ENCODE results near the gene CEP57. TPM values are rescaled to one million over a fixed set of nuclear protein-coding genes. Genes with fewer than 3 reads are reported as not detected.
A peak's percentile ranks its signal among the peaks of the same experiment; 100 is the strongest.

CEP57 gene
- 55.8 and 58.0 TPM in 2 replicates for total RNA-seq (2021)
- long read RNA-seq, transcript CEP57-210 (7 exons, 2,084 nt), result major isoform, 31 of 168 reads
- long read RNA-seq, transcript CEP57-202 (11 exons, 3,178 nt), result minor isoform, 20 of 168 reads
- long read RNA-seq, partial matches to known transcripts, result 44 of 168 reads
- long read RNA-seq, other reads (novel, unspliced or antisense), result 69 of 168 reads

GRCh38 chr11:95790123-95790932 lies at the start of gene CEP57:
Gene CEP57, plus strand, starts transcription at chr11:95790498. Its CDS starts 201 bp downstream, at chr11:95790699.
- peak within 1 kb of the TSS; percentile 95 for H3K27ac ChIP-seq (ENCODE audit: insufficient read length, low read depth, low read length)
- H4K20me1 ChIP-seq (ENCODE audit: control insufficient read depth, insufficient read depth, insufficient read length), result no peaks in the 10 kb centered on the region
- H3K4me2 ChIP-seq (ENCODE audit: insufficient read depth, insufficient read length, low read length), result peak within 1 kb of the TSS; percentile 93
- peak within 1 kb of the TSS; percentile 85 for H2BK5ac ChIP-seq (ENCODE audit: insufficient read length, low read length)
- H3T11ph ChIP-seq (ENCODE audit: low read length), result peak within 1 kb of the TSS; percentile 96
- H4K8ac ChIP-seq (replicated peaks; ENCODE audit: insufficient read length, low read depth, low read length), result peak within 1 kb of the TSS; percentile 62
- DNase-seq, result peak; percentile 97
- peak within 1 kb of the TSS; percentile 98 for H2BK120ac ChIP-seq (ENCODE audit: low read depth, low read length, poor library complexity, severe bottlenecking)
- Mint-ChIP-seq H3K4me1 (peaks cover 36 to 40% of the 10 kb centered on the region in 2 experiments), H3K36me3 (ENCODE audit: insufficient read depth in 1 of 3, low read depth in 3 of 3) (peaks cover 12 to 36% (median 23%) of the 10 kb centered on the region in 3 experiments; a peak in 6 of 7 replicates), H3K27ac (peak within 1 kb of the TSS; percentile 100), H3K27me3 (ENCODE audit: low read depth) (no peaks in the 10 kb centered on the region), H3K4me3 (peak within 1 kb of the TSS; percentile 95 to 98), H3K9me3 (no peaks in the 10 kb centered on the region)
- no peak within 1 kb of the TSS for H2BK15ac ChIP-seq (ENCODE audit: low read depth, low read length)
- no peak within 1 kb of the TSS for H2BK12ac ChIP-seq (ENCODE audit: insufficient read length, low read depth, low read length)
- peak within 1 kb of the TSS; percentile 75; the same call in 1 of the 2 replicates for H3K4ac ChIP-seq (ENCODE audit: low read depth, low read length)
- H3K9me3 ChIP-seq (ENCODE audit: control insufficient read depth, low read depth, low read length), result no peaks in the 10 kb centered on the region
- peaks cover 22% of the 10 kb centered on the region; the same call in 1 of the 2 replicates for H3K79me2 ChIP-seq (ENCODE audit: insufficient read depth, low read length)
- peak within 1 kb of the TSS; percentile 64 for H3K56ac ChIP-seq (ENCODE audit: insufficient read length, low read depth, low read length)
- H4K5ac ChIP-seq (ENCODE audit: insufficient read length, low read depth, low read length), result peak within 1 kb of the TSS; percentile 85
- H3K27me3 ChIP-seq (ENCODE audit: insufficient read depth, low read length), result no peaks in the 10 kb centered on the region
- no peaks in the 10 kb centered on the region for H3K4me1 ChIP-seq (ENCODE audit: insufficient read depth, low read length)
- TF ChIP-seq, protein P1, sequence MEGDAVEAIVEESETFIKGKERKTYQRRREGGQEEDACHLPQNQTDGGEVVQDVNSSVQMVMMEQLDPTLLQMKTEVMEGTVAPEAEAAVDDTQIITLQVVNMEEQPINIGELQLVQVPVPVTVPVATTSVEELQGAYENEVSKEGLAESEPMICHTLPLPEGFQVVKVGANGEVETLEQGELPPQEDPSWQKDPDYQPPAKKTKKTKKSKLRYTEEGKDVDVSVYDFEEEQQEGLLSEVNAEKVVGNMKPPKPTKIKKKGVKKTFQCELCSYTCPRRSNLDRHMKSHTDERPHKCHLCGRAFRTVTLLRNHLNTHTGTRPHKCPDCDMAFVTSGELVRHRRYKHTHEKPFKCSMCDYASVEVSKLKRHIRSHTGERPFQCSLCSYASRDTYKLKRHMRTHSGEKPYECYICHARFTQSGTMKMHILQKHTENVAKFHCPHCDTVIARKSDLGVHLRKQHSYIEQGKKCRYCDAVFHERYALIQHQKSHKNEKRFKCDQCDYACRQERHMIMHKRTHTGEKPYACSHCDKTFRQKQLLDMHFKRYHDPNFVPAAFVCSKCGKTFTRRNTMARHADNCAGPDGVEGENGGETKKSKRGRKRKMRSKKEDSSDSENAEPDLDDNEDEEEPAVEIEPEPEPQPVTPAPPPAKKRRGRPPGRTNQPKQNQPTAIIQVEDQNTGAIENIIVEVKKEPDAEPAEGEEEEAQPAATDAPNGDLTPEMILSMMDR (conservative IDR thresholded peaks at IDR 0.05), result no peak
- no peak within 1 kb of the TSS for H2BK20ac ChIP-seq (ENCODE audit: low read depth, low read length, poor library complexity, severe bottlenecking)
- H3K23me2 ChIP-seq (ENCODE audit: insufficient read length, low read depth, low read length, poor library complexity, severe bottlenecking), result peaks cover 8% of the 10 kb centered on the region
- H2AK5ac ChIP-seq (ENCODE audit: insufficient read length, low read length), result no peak within 1 kb of the TSS
- peak within 1 kb of the TSS; percentile 98 for H3K18ac ChIP-seq (ENCODE audit: insufficient read length, low read depth, low read length)
- H2AFZ ChIP-seq (ENCODE audit: low read length), result no peak within 1 kb of the TSS
- H4K91ac ChIP-seq (ENCODE audit: insufficient read length, low read depth, low read length), result peak within 1 kb of the TSS; percentile 73
- H3K79me1 ChIP-seq (ENCODE audit: insufficient read depth, low read depth, low read length, poor library complexity, severe bottlenecking), result no peaks in the 10 kb centered on the region
- H3K9ac ChIP-seq (ENCODE audit: extremely low read depth, insufficient read length, low read length), result peak within 1 kb of the TSS; percentile 98
- WGBS (ENCODE audit: extremely low coverage, insufficient read length, low lambda C conversion rate), result no CpG with 5 or more reads among the region's 55 CpGs
- H3K23ac ChIP-seq (ENCODE audit: insufficient read length, low read depth, low read length), result no peak within 1 kb of the TSS
- H3K14ac ChIP-seq (ENCODE audit: insufficient read depth, low read length), result peak within 1 kb of the TSS; percentile 98

All from H9 (cell line).